ENCODE data around the gene TRMT10B.

- TF ChIP-seq EZH2 (IDR thresholded peaks at IDR 0.05; ENCODE audit: insufficient read depth, poor library complexity, severe bottlenecking) (no peak), EZH2phosphoT487 (IDR thresholded peaks at IDR 0.05; ENCODE audit: insufficient read depth, low read depth) (no peak)
Observed at GRCh38 chr9:37732952-37733351, 20.7 kb upstream of the TRMT10B start.
